K562 (cell line): ENCODE data around the gene AP1B1. TPM values are rescaled to one million over a fixed set of nuclear protein-coding genes. Genes with fewer than 3 reads are reported as not detected.

Source experiments
- ATAC-seq: fragments of 200-7000 bp; cut with Tn5 transposase; 3 replicates; pipeline ENCODE4 v1.9.1; 2020; ENCODE audit warnings: moderate library complexity
- BruUV-seq: library from RNA; stranded (reverse); fragments of 400-500 nt; replicated peaks from 2 replicates; lab custom pipeline; 2021; lab: Mats Ljungman, UMichigan
- CTCF ChIA-PET: fragments of 300-600 bp; formaldehyde crosslinking; extraction: SDS; loops from one replicate; lab custom pipeline; 2021; ENCODE audit warnings: low intra/inter-chr PET ratio; lab: Yijun Ruan, JAX
- POLR2A ChIA-PET: fragments of 300-600, 350-650 bp; sonication (Branson Sonifier 250); formaldehyde crosslinking; extraction: SDS; loops from one replicate; lab custom pipeline; 2021; ENCODE audit warnings: antibody characterized with exemption, inconsistent platforms; lab: Yijun Ruan, JAX
- DNase-seq, 4 experiments: peaks; one replicate each; pipeline versions ENCODE4 v3.0.0 to v3.0.0-alpha.2; 2011 to 2018; ENCODE audit warnings: low spot score in 3 of 4, mixed read lengths in 3 of 4; ENCODE audit errors: extremely low read depth in 1 of 4
- FAIRE-seq: peaks from 2 replicates; lab custom pipeline; 2011; peaks lifted over from hg19 to GRCh38; lab: Jason Lieb, UNC
- H2AFZ ChIP-seq: 2 replicates; pipeline ENCODE4 v1.6.0; 2011; ENCODE audit warnings: low read depth, low read length, control low read depth, inconsistent platforms
- H3K27ac ChIP-seq: fragments of 200-600 bp; 3 replicates; pipeline ENCODE4 v1.8.0; 2011; ENCODE audit warnings: low read depth, mild to moderate bottlenecking, control low read depth, inconsistent platforms, low read length, moderate library complexity, mixed read lengths; ENCODE audit errors: extremely low read depth
- H3K27me3 ChIP-seq, 2 experiments: fragments of 300-600 bp in 1 of 2; 2 replicates in 1 of 2; 3 replicates in 1 of 2; pipeline versions ENCODE4 v1.6.0 to v1.8.0; 2011; ENCODE audit warnings: inconsistent platforms in 2 of 2, low read length in 2 of 2, mild to moderate bottlenecking in 1 of 2, mixed read lengths in 1 of 2, moderate library complexity in 1 of 2; ENCODE audit not compliant: control insufficient read depth in 2 of 2, insufficient read depth in 2 of 2
- H3K36me3 ChIP-seq: fragments of 300-600 bp; 3 replicates; pipeline ENCODE4 v1.8.0; 2011; ENCODE audit warnings: mild to moderate bottlenecking, low read length, inconsistent platforms; ENCODE audit not compliant: control insufficient read depth, insufficient read depth
- H3K4me1 ChIP-seq, 2 experiments: fragments of 200-600 bp in 1 of 2; replicated peaks in 1 of 2; 2 replicates in 1 of 2; 3 replicates in 1 of 2; pipeline versions ENCODE4 v1.5.1 to v1.8.0; 2011; ENCODE audit warnings: inconsistent platforms in 2 of 2, low read length in 2 of 2, mild to moderate bottlenecking in 1 of 2, mixed read lengths in 1 of 2, moderate library complexity in 1 of 2; ENCODE audit not compliant: control insufficient read depth in 2 of 2, insufficient read depth in 2 of 2
- H3K4me2 ChIP-seq: 2 replicates; pipeline ENCODE4 v1.6.1; 2011; ENCODE audit warnings: low read length, control low read depth, inconsistent platforms, mixed read lengths; ENCODE audit not compliant: insufficient read depth
- H3K4me3 ChIP-seq: fragments of 200-600 bp; sonication (generic), shearing (Covaris generic); 2 replicates; pipeline ENCODE4 v1.5.1; 2016; ENCODE audit warnings: control low read depth, inconsistent platforms
- H3K79me2 ChIP-seq: fragments of 200-600 bp; 3 replicates; pipeline ENCODE4 v1.8.0; 2011; ENCODE audit warnings: low read length, inconsistent platforms; ENCODE audit not compliant: control insufficient read depth, insufficient read depth
- H3K9ac ChIP-seq, 2 experiments: 2 replicates each; pipeline versions ENCODE4 v1.6.0 to v1.6.1; 2011; ENCODE audit warnings: low read depth in 2 of 2, low read length in 2 of 2, control low read depth in 1 of 2, inconsistent platforms in 1 of 2, mild to moderate bottlenecking in 1 of 2, mixed read lengths in 1 of 2; ENCODE audit not compliant: insufficient read depth in 1 of 2
- H3K9me1 ChIP-seq: one replicate; pipeline ENCODE4 v1.6.0; 2011; ENCODE audit warnings: inconsistent platforms, mild to moderate bottlenecking, low read length, moderate library complexity; ENCODE audit not compliant: control insufficient read depth, insufficient read depth
- H3K9me3 ChIP-seq: replicated peaks from 2 replicates; pipeline ENCODE4 v1.5.1; 2011; ENCODE audit warnings: low read depth, low read length, inconsistent platforms; ENCODE audit not compliant: control insufficient read depth, insufficient read depth
- H4K20me1 ChIP-seq: replicated peaks from 2 replicates; pipeline ENCODE4 v1.6.1; 2011; ENCODE audit warnings: low read length, inconsistent platforms, mixed read lengths; ENCODE audit not compliant: control insufficient read depth, insufficient read depth
- CBX5 ChIP-seq: IDR thresholded peaks from 2 replicates; pipeline ENCODE4 v1.6.1; 2014; ENCODE audit warnings: low read depth, borderline replicate concordance
- CSDE1 ChIP-seq, 2 experiments: fragments of 450-650 bp; IDR thresholded peaks; 2 replicates each; pipeline ENCODE4 v1.6.1; 2016; ENCODE audit warnings: mild to moderate bottlenecking in 1 of 2
- PHF21A ChIP-seq: fragments of 450-650 bp; IDR thresholded peaks from 2 replicates; pipeline ENCODE4 v1.6.1; 2017; ENCODE audit warnings: low read depth, borderline replicate concordance
- SREBF1 ChIP-seq: fragments of 150-350 bp; IDR thresholded peaks from 2 replicates; pipeline ENCODE4 v1.6.1; 2014; ENCODE audit warnings: antibody characterized with exemption, low read depth, low read length, borderline replicate concordance
- TCFL5 ChIP-seq: fragments of 250-450 bp; sonication (Bioruptor Pico); conservative IDR thresholded peaks from 2 replicates; pipeline ENCODE4 v1.6.1; 2021; ENCODE audit warnings: mild to moderate bottlenecking, moderate library complexity, matching md5 sums
- ZBTB1 ChIP-seq: sonication (generic); formaldehyde crosslinking; IDR thresholded peaks from 2 replicates; pipeline ENCODE4 v1.8.1; 2023; ENCODE audit warnings: missing genetic modification reagents, low read depth, mild to moderate bottlenecking, borderline replicate concordance
- ZBTB11 ChIP-seq, 3 experiments: fragments of 200-800 bp in 1 of 3; fragments of 250-450 bp in 1 of 3; fragments of 450-650 bp in 1 of 3; sonication (Bioruptor Pico) in 1 of 3; sonication (Bioruptor generic) in 1 of 3; formaldehyde crosslinking in 1 of 3; IDR thresholded peaks; 2 replicates each; pipeline versions ENCODE4 v1.6.1 to v1.8.0; 2016 to 2022; ENCODE audit warnings: mild to moderate bottlenecking in 2 of 3, missing genetic modification characterization in 2 of 3, missing compliant biosample characterization in 1 of 3, moderate library complexity in 1 of 3
- ZKSCAN1 ChIP-seq: fragments of 150-350 bp; IDR thresholded peaks from 2 replicates; pipeline ENCODE4 v1.6.1; 2016; ENCODE audit warnings: low read depth, low read length
- ZNF175 ChIP-seq: fragments of 200-800 bp; sonication (Bioruptor generic); IDR thresholded peaks from 2 replicates; pipeline ENCODE4 v1.6.1; 2016; ENCODE audit warnings: low read depth, mild to moderate bottlenecking, missing genetic modification characterization, missing compliant biosample characterization
- WGBS: fragments of 100-300 bp; shearing (Covaris generic); methylation state at CpG from one replicate; pipeline ENCODE4 v1.1.6; 2016; ENCODE audit warnings: low coverage, mixed read lengths; ENCODE audit not compliant: insufficient coverage; ENCODE audit errors: missing lambda C conversion rate; 5-methylcytosine and 5-hydroxymethylcytosine counted together
- in situ Hi-C: fragments of 300-500 bp; cut with MboI; formaldehyde crosslinking; loops from 4 replicates; pipeline ENCODE4 v1.15.0; 2018; ENCODE audit warnings: inconsistent platforms, mixed read lengths
- intact Hi-C: fragments of 100-400 bp; cut with micrococcal nuclease; formaldehyde crosslinking; loops from 2 replicates; pipeline ENCODE4 v1.14.2; 2022
- polyA plus RNA-seq, 8 experiments: library from polyadenylated mRNA; depleted of rRNA in 4 of 8; stranded (reverse) in 5 of 8; unstranded in 3 of 8; fragments of >200 nt; fragmentation: Nextera tagmentation in 2 of 8; fragmentation: Illumina TruSeq in 1 of 8; extraction: Ambion mirVana in 2 of 8; extraction: Trizol in 1 of 8; gene quantifications; 2 replicates each; pipeline versions ENCODE4 v1.2.1 to v1.2.3, GENCODE V29; 2011 to 2014; ENCODE audit warnings: inconsistent platforms in 1 of 8, missing spikeins in 1 of 8
- total RNA-seq, 7 experiments: library from RNA; depleted of rRNA in 6 of 7; stranded (reverse); fragments of >200 nt in 6 of 7; fragmentation: Illumina TruSeq in 2 of 7; extraction: Trizol in 2 of 7; gene quantifications; 2 replicates each; pipeline versions ENCODE4 v1.2.1 to v1.2.3, GENCODE V29; 2011 to 2021; ENCODE audit warnings: low replicate concordance in 1 of 7
- TF ChIP-seq, protein P1 (sequence below): sonication (generic); formaldehyde crosslinking; IDR thresholded peaks from 2 replicates; pipeline ENCODE4 v1.5.0; 2020; ENCODE audit warnings: missing genetic modification reagents

AP1B1 gene
- total and polyA plus RNA-seq, 9 of the 15 experiments (the other 6 are each of a cell fraction or from before 2014, with no cell fraction given), result 1.2 to 60.9 (median 30.1) TPM

- WGBS, result 87% methylated on average over 5 of the region's 6 CpGs
- H3K27ac ChIP-seq, result no peak overlapping the region
- H3K9ac ChIP-seq, result no peak overlapping the region
- H3K4me2 ChIP-seq, result no peak overlapping the region
- ChIA-PET POLR2A (no interaction called here), CTCF (no interaction called here)
- H4K20me1 ChIP-seq, result no peaks in the 10 kb centered on the region
- FAIRE-seq, result no peak
- DNase-seq, result no peak
- H3K79me2 ChIP-seq, result no peaks in the 10 kb centered on the region
- no peak for ATAC-seq
- peaks cover 70% of the 10 kb centered on the region; the same call in 2 of the 3 replicates for H3K36me3 ChIP-seq
- no peaks in the 10 kb centered on the region for H3K9me1 ChIP-seq
- H3K9me3 ChIP-seq, result no peaks in the 10 kb centered on the region
- no peak overlapping the region for H3K4me3 ChIP-seq
- BruUV-seq, result no TSS peak
- no peak overlapping the region for H2AFZ ChIP-seq
- H3K4me1 ChIP-seq, result peaks cover 0 to 10% of the 10 kb centered on the region in 2 experiments; a peak in 3 of 5 replicates
- H3K27me3 ChIP-seq, result no peaks in the 10 kb centered on the region
- in situ Hi-C loops (no loop called here), intact Hi-C loops (no loop called here)
- TF ChIP-seq SREBF1 (no peak), ZBTB1 (no peak), ZNF175 (CRISPR knock-in tag) (no peak), CSDE1 (IDR thresholded peaks at IDR 0.05) (no peak), PHF21A (no peak), ZBTB11 (CRISPR knock-in tag; IDR thresholded peaks at IDR 0.05) (no peak), ZKSCAN1 (no peak), CBX5 (no peak), TCFL5 (CRISPR knock-in tag) (no peak)
- TF ChIP-seq, protein P1, sequence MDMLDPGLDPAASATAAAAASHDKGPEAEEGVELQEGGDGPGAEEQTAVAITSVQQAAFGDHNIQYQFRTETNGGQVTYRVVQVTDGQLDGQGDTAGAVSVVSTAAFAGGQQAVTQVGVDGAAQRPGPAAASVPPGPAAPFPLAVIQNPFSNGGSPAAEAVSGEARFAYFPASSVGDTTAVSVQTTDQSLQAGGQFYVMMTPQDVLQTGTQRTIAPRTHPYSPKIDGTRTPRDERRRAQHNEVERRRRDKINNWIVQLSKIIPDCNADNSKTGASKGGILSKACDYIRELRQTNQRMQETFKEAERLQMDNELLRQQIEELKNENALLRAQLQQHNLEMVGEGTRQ (CRISPR knock-in tag), result no peak
Observed at GRCh38 chr22:29338398-29338797, 50.0 kb downstream of the AP1B1 start.
